GM23338 (cell line): ENCODE data around the gene TOM1L2. TPM values are rescaled to one million over a fixed set of nuclear protein-coding genes. Genes with fewer than 3 reads are reported as not detected.
A peak's percentile ranks its signal among the peaks of the same experiment; 100 is the strongest.

Experiments used
- ATAC-seq: fragments of 200-7000 bp; cut with Tn5 transposase; 3 replicates; pipeline ENCODE4 v1.9.1; 2020
- DNase-seq: peaks from one replicate; pipeline ENCODE4 v3.0.0-alpha.2; 2015; ENCODE audit warnings: low spot score
- H2AFZ ChIP-seq: fragments of 200-600 bp; sonication (generic); 2 replicates; pipeline ENCODE4 v1.8.0; 2016; ENCODE audit warnings: antibody characterized with exemption, mild to moderate bottlenecking, moderate library complexity
- H3F3A ChIP-seq: fragments of 200-600 bp; sonication (generic); replicated peaks from 2 replicates; pipeline ENCODE4 v1.8.0; 2017; ENCODE audit warnings: antibody characterized with exemption, mixed run types, low read depth
- H3K27ac ChIP-seq: fragments of 200-600 bp; sonication (generic); 2 replicates; pipeline ENCODE4 v1.6.1; 2016; ENCODE audit warnings: low read depth
- H3K27me3 ChIP-seq: fragments of 200-600 bp; sonication (generic); 2 replicates; pipeline ENCODE4 v1.8.0; 2016; ENCODE audit warnings: mild to moderate bottlenecking, mixed run types, moderate library complexity; ENCODE audit not compliant: insufficient read depth
- H3K36me3 ChIP-seq: fragments of 200-600 bp; sonication (generic); 2 replicates; pipeline ENCODE4 v1.8.0; 2016; ENCODE audit warnings: mild to moderate bottlenecking; ENCODE audit not compliant: insufficient read depth
- H3K4me1 ChIP-seq: fragments of 200-600 bp; sonication (generic); 2 replicates; pipeline ENCODE4 v1.8.0; 2016; ENCODE audit warnings: mild to moderate bottlenecking, moderate library complexity; ENCODE audit not compliant: insufficient read depth
- H3K4me2 ChIP-seq: fragments of 200-600 bp; sonication (generic); 2 replicates; pipeline ENCODE4 v1.7.1; 2017; ENCODE audit warnings: mixed run types
- H3K4me3 ChIP-seq: fragments of 200-600 bp; sonication (generic); 2 replicates; pipeline ENCODE4 v1.6.1; 2016; ENCODE audit warnings: mixed run types
- H3K79me2 ChIP-seq: fragments of 200-600 bp; sonication (generic); replicated peaks from 2 replicates; pipeline ENCODE4 v1.8.0; 2017; ENCODE audit warnings: mild to moderate bottlenecking; ENCODE audit not compliant: insufficient read depth
- H3K9me2 ChIP-seq: fragments of 200-600 bp; sonication (generic); 2 replicates; pipeline ENCODE4 v1.8.0; 2017; ENCODE audit not compliant: insufficient read depth
- H4K20me1 ChIP-seq: fragments of 200-600 bp; sonication (generic); replicated peaks from 2 replicates; pipeline ENCODE4 v1.8.0; 2017; ENCODE audit warnings: mild to moderate bottlenecking; ENCODE audit not compliant: insufficient read depth
- H3K27ac Mint-ChIP-seq: 2 replicates; pipeline ENCODE4 v1.8.0; 2020; ENCODE audit warnings: inconsistent platforms, mild to moderate bottlenecking, moderate library complexity, mixed read lengths
- H3K27me3 Mint-ChIP-seq: 3 replicates; pipeline ENCODE4 v1.8.0; 2022; ENCODE audit warnings: low read depth, mild to moderate bottlenecking, moderate library complexity, mixed read lengths, inconsistent platforms; ENCODE audit not compliant: insufficient read depth, poor library complexity
- H3K36me3 Mint-ChIP-seq: 3 replicates; pipeline ENCODE4 v1.8.0; 2021; ENCODE audit warnings: low read depth, mild to moderate bottlenecking, inconsistent platforms, moderate library complexity, mixed read lengths
- H3K4me1 Mint-ChIP-seq: 3 replicates; pipeline ENCODE4 v1.8.0; 2020; ENCODE audit warnings: mild to moderate bottlenecking, inconsistent platforms, mixed read lengths
- H3K4me3 Mint-ChIP-seq: 3 replicates; pipeline ENCODE4 v1.8.0; 2021; ENCODE audit warnings: moderate library complexity, mild to moderate bottlenecking, inconsistent platforms, mixed read lengths
- H3K9me3 Mint-ChIP-seq: 3 replicates; pipeline ENCODE4 v1.8.0; 2020; ENCODE audit warnings: moderate library complexity, mild to moderate bottlenecking, inconsistent platforms, mixed read lengths
- CREB1 ChIP-seq: fragments of 250-450 bp; sonication (Bioruptor Pico); IDR thresholded peaks from 2 replicates; pipeline ENCODE4 v1.5.0; 2020; ENCODE audit warnings: low read depth, mild to moderate bottlenecking, moderate library complexity
- CTCF ChIP-seq, 2 experiments: fragments of 200-600 bp in 1 of 2; sonication (generic) in 1 of 2; conservative IDR thresholded peaks; 2 replicates each; pipeline versions ENCODE4 v1.5.1 to v1.6.1; 2016 to 2017; ENCODE audit warnings: antibody characterized with exemption in 2 of 2, low read depth in 2 of 2, mild to moderate bottlenecking in 2 of 2, moderate library complexity in 1 of 2
- ETS1 ChIP-seq: IDR thresholded peaks from 2 replicates; pipeline ENCODE4 v1.6.1; 2016; ENCODE audit warnings: antibody characterized with exemption
- EZH2 ChIP-seq: fragments of 200-600 bp; sonication (generic); IDR thresholded peaks from one replicate; pipeline ENCODE4 v1.8.0; 2017; ENCODE audit warnings: antibody characterized with exemption, mild to moderate bottlenecking, low read depth; ENCODE audit not compliant: unreplicated experiment
- EZH2phosphoT487 ChIP-seq: fragments of 200-600 bp; sonication (generic); IDR thresholded peaks from one replicate; pipeline ENCODE4 v1.8.1; 2018; ENCODE audit warnings: antibody characterized with exemption; ENCODE audit not compliant: unreplicated experiment
- JUNB ChIP-seq: IDR thresholded peaks from one replicate; pipeline ENCODE4 v1.6.1; 2016; ENCODE audit warnings: antibody characterized with exemption; ENCODE audit not compliant: unreplicated experiment
- NANOG ChIP-seq: IDR thresholded peaks from 2 replicates; pipeline ENCODE4 v1.6.1; 2016; ENCODE audit warnings: antibody characterized with exemption, borderline replicate concordance
- POLR2AphosphoS5 ChIP-seq: IDR thresholded peaks from 2 replicates; pipeline ENCODE4 v1.6.1; 2016; ENCODE audit warnings: antibody characterized with exemption, low read depth
- REST ChIP-seq: IDR thresholded peaks from one replicate; pipeline ENCODE4 v1.6.1; 2018; ENCODE audit warnings: antibody characterized with exemption; ENCODE audit not compliant: unreplicated experiment
- STAT1 ChIP-seq: IDR thresholded peaks from one replicate; pipeline ENCODE4 v1.6.1; 2016; ENCODE audit warnings: antibody characterized with exemption; ENCODE audit not compliant: unreplicated experiment
- ZNF114 ChIP-seq: fragments of 250-450 bp; sonication (Bioruptor Pico); IDR thresholded peaks from 2 replicates; pipeline ENCODE4 v1.5.0; 2020; ENCODE audit warnings: mild to moderate bottlenecking, moderate library complexity
- ZNF462 ChIP-seq: fragments of 250-450 bp; sonication (Bioruptor Pico); IDR thresholded peaks from 2 replicates; pipeline ENCODE4 v1.5.0; 2020; ENCODE audit warnings: mild to moderate bottlenecking, moderate library complexity
- polyA plus RNA-seq: library from polyadenylated mRNA; unstranded; fragments of >200 nt; fragmentation: Nextera tagmentation; extraction: Ambion mirVana; gene quantifications from 2 replicates; pipeline ENCODE4 v1.2.1, GENCODE V29; 2016
- total RNA-seq: library from RNA; depleted of rRNA; stranded (reverse); fragments of >200 nt; shearing (Covaris generic); gene quantifications from 2 replicates; pipeline ENCODE4 v1.2.3, GENCODE V29; 2014

Gene TOM1L2
- total and polyA plus RNA-seq, 2 experiments from 2014 or later, result 3.3 TPM

GRCh38 chr17:17837966-17838962, 133.9 kb downstream of the TOM1L2 start:
- peak; percentile 95 for DNase-seq
- no peak for TF ChIP-seq EZH2phosphoT487
- TF ChIP-seq STAT1, result no peak
- no peak for TF ChIP-seq REST
- TF ChIP-seq ZNF114 (CRISPR knock-in tag), result no peak
- TF ChIP-seq ZNF462, result peak; percentile 83
- TF ChIP-seq JUNB, result no peak
- peak; percentile 58 for TF ChIP-seq POLR2AphosphoS5
- no peak for TF ChIP-seq EZH2
- no peak for TF ChIP-seq CTCF (conservative IDR thresholded peaks at IDR 0.05; ENCODE audit: low read depth in 2 of 2)
- no peak for TF ChIP-seq CREB1 (CRISPR knock-in tag)
- TF ChIP-seq NANOG, result no peak
- peak; percentile 60 for TF ChIP-seq ETS1
- H3K4me3 ChIP-seq, result peak overlapping the region; percentile 97; the same call in 1 of the 2 replicates
- Mint-ChIP-seq H3K9me3 (no peaks in the 10 kb centered on the region), H3K27me3 (peaks cover 42% of the 10 kb centered on the region), H3K27ac (peak overlapping the region; percentile 99), H3K4me3 (peak overlapping the region; percentile 80), H3K4me1 (peaks cover 71% of the 10 kb centered on the region), H3K36me3 (peaks cover 24% of the 10 kb centered on the region)
- no peaks in the 10 kb centered on the region for H3K27me3 ChIP-seq
- peak; percentile 4 for ATAC-seq
- H2AFZ ChIP-seq, result no peak overlapping the region
- H3K79me2 ChIP-seq, result peaks cover 29% of the 10 kb centered on the region
- H3K4me1 ChIP-seq, result peaks cover 57% of the 10 kb centered on the region
- peak overlapping the region; percentile 93 for H3K4me2 ChIP-seq
- peak overlapping the region; percentile 98 for H3K27ac ChIP-seq
- H3K9me2 ChIP-seq, result no peaks in the 10 kb centered on the region
- peaks cover 26% of the 10 kb centered on the region for H4K20me1 ChIP-seq
- H3K36me3 ChIP-seq, result no peaks in the 10 kb centered on the region
- peaks cover 26% of the 10 kb centered on the region for H3F3A ChIP-seq
